SK-N-SH treated with all-trans-retinoic acid at 6 μM for 48 hours (cell line): ENCODE results near the gene PAX5.

Experiments used
- CSDC2 ChIP-seq: fragments of 250-450 bp; sonication (Bioruptor Pico); IDR thresholded peaks from 2 replicates; pipeline ENCODE4 v1.5.0; 2020; ENCODE audit warnings: mild to moderate bottlenecking, moderate library complexity
- PPARA ChIP-seq: fragments of 250-450 bp; sonication (Bioruptor Pico); IDR thresholded peaks from 2 replicates; pipeline ENCODE4 v1.5.0; 2020; ENCODE audit warnings: mild to moderate bottlenecking, borderline replicate concordance
- ZFP3 ChIP-seq: fragments of 250-450 bp; sonication (Bioruptor Pico); IDR thresholded peaks from 2 replicates; pipeline ENCODE4 v1.5.0; 2020; ENCODE audit warnings: mild to moderate bottlenecking, moderate library complexity
- ZFP30 ChIP-seq: fragments of 450-650 bp; formaldehyde crosslinking; IDR thresholded peaks from 2 replicates; pipeline ENCODE4 v1.5.0; 2022; ENCODE audit warnings: mild to moderate bottlenecking, moderate library complexity
- ZNF565 ChIP-seq: fragments of 450-650 bp; formaldehyde crosslinking; conservative IDR thresholded peaks from 2 replicates; pipeline ENCODE4 v1.5.0; 2020; ENCODE audit warnings: low read depth, mild to moderate bottlenecking, moderate library complexity
- ZNF70 ChIP-seq: fragments of 450-650 bp; formaldehyde crosslinking; IDR thresholded peaks from 2 replicates; pipeline ENCODE4 v1.5.0; 2020; ENCODE audit warnings: mild to moderate bottlenecking, moderate library complexity
- TF ChIP-seq, protein P1 (sequence below): fragments of 250-450 bp; sonication (Bioruptor Pico); IDR thresholded peaks from 2 replicates; pipeline ENCODE4 v1.8.0; 2020; ENCODE audit warnings: mild to moderate bottlenecking, moderate library complexity, borderline replicate concordance

DNA sequence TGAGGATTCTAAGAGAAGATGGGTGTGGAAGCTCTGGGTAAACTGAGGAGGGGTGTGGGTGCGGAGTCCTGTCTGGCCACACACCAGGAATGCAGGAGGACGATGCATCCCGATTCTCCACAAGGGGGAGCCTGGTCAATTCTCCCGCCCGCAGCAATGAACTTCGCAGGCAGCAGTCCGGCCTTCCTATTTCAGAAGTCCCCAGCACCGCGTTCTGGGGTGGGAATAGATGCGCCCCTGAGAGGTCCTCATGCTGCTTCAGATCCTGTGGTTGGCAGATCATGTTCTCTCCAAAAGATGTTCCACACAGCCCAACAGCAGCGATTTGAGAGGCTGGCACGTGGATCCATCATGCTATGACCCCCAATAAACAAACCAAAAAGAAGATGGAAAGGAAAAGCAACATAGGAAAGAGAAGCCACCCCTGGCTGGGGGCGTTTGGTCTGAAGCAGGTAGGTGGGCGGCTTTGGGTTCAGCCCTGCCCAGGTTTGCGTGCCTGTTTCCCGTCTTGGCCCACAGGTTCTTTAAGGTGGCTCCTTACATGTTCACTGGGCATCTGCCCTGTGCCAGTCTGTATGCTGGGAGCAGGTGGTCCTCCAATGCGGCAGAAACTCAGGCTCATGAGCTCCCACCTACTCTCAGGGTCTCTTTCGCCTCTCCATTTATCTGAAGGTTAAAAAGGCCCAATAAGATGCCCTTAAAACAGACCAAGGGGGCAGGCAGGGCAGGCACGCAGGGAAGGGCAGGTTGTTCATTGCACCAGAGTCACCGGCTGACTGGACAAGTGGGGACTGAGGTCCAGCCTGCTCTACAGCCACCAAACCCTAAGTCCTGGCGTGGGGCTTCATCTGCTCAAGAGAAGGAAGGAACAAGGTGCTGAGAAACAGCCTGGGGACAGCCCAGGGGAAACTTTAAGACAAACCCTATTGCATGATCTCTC, 171.6 kb downstream of the PAX5 start:
- TF ChIP-seq CSDC2 (CRISPR knock-in tag) (no peak), ZFP30 (CRISPR knock-in tag) (no peak), ZNF70 (no peak), PPARA (CRISPR knock-in tag) (no peak), ZNF565 (CRISPR knock-in tag) (no peak), ZFP3 (CRISPR knock-in tag) (no peak)
- TF ChIP-seq, protein P1, sequence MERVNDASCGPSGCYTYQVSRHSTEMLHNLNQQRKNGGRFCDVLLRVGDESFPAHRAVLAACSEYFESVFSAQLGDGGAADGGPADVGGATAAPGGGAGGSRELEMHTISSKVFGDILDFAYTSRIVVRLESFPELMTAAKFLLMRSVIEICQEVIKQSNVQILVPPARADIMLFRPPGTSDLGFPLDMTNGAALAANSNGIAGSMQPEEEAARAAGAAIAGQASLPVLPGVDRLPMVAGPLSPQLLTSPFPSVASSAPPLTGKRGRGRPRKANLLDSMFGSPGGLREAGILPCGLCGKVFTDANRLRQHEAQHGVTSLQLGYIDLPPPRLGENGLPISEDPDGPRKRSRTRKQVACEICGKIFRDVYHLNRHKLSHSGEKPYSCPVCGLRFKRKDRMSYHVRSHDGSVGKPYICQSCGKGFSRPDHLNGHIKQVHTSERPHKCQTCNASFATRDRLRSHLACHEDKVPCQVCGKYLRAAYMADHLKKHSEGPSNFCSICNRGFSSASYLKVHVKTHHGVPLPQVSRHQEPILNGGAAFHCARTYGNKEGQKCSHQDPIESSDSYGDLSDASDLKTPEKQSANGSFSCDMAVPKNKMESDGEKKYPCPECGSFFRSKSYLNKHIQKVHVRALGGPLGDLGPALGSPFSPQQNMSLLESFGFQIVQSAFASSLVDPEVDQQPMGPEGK (CRISPR knock-in tag), result no peak
